Spleen (tissue), 11 donors: ENCODE data around the gene TAS2R10. TPM values are rescaled to one million over a fixed set of nuclear protein-coding genes. Genes with fewer than 3 reads are reported as not detected.

Source experiments
- DNase-seq: peaks from one replicate; pipeline ENCODE4 v3.0.0-alpha.2; 2020
- H3K27ac ChIP-seq, 8 donors: fragments of 200-600 bp; sonication (generic) in 7 of 8; 1 replicate in 4 of 8; 2 replicates in 4 of 8; pipeline versions ENCODE4 v1.5.0 to v1.8.0; 2016 to 2021; ENCODE audit warnings: inconsistent platforms in 4 of 8, mild to moderate bottlenecking in 4 of 8, moderate library complexity in 1 of 8
- H3K27me3 ChIP-seq, 7 donors: fragments of 200-600 bp; sonication (generic) in 6 of 7; replicated peaks in 1 of 7; 1 replicate in 4 of 7; 2 replicates in 3 of 7; pipeline versions ENCODE4 v1.5.0 to v1.8.0; 2016 to 2021; ENCODE audit warnings: inconsistent platforms in 3 of 7, mild to moderate bottlenecking in 1 of 7
- H3K36me3 ChIP-seq, 6 donors: fragments of 200-600 bp; sonication (generic) in 5 of 6; 1 replicate in 4 of 6; 2 replicates in 2 of 6; pipeline versions ENCODE4 v1.5.0 to v1.8.0; 2016 to 2021; ENCODE audit warnings: inconsistent platforms in 2 of 6
- H3K4me1 ChIP-seq, 6 donors: fragments of 200-600 bp; sonication (generic) in 5 of 6; 1 replicate in 3 of 6; 2 replicates in 3 of 6; pipeline versions ENCODE4 v1.5.0 to v1.8.0; 2016 to 2021; ENCODE audit warnings: inconsistent platforms in 3 of 6
- H3K4me3 ChIP-seq, 8 donors: fragments of 200-600 bp; sonication (generic) in 7 of 8; 1 replicate in 4 of 8; 2 replicates in 4 of 8; pipeline versions ENCODE4 v1.5.0 to v1.8.0; 2016 to 2021; ENCODE audit warnings: inconsistent platforms in 4 of 8, mild to moderate bottlenecking in 4 of 8, moderate library complexity in 2 of 8
- H3K9me3 ChIP-seq, 8 donors: fragments of 200-600 bp; sonication (generic) in 7 of 8; 1 replicate in 4 of 8; 2 replicates in 4 of 8; pipeline versions ENCODE4 v1.5.0 to v1.8.0; 2016 to 2021; ENCODE audit warnings: inconsistent platforms in 4 of 8
- POLR2A ChIP-seq, 3 donors: fragments of 450-650 bp; IDR thresholded peaks; one replicate each; pipeline ENCODE4 v1.5.1; 2017; ENCODE audit warnings: antibody characterized with exemption in 3 of 3, mild to moderate bottlenecking in 1 of 3
- POLR2AphosphoS5 ChIP-seq, 3 donors: sonication (generic); formaldehyde crosslinking; IDR thresholded peaks; one replicate each; pipeline ENCODE4 v1.5.1; 2017; ENCODE audit warnings: antibody characterized with exemption in 3 of 3
- WGBS, 5 donors: extraction: QIAGEN DNeasy Blood & Tissue Kit in 3 of 5; methylation state at CpG; one replicate each; pipeline versions ENCODE4 v1.1.5 to v1.1.7; 2013 to 2018; 5-methylcytosine and 5-hydroxymethylcytosine counted together
- intact Hi-C: fragments of 100-400 bp; cut with DNase I; formaldehyde crosslinking; loops from one replicate; pipeline ENCODE4 v1.15.0; 2023; ENCODE audit warnings: low total_unique reads
- polyA plus RNA-seq, 3 donors: library from polyadenylated mRNA; stranded (reverse); fragments of 200-250 nt; gene quantifications; one replicate each; pipeline ENCODE4 v1.2.1, GENCODE V29; 2013
- total RNA-seq, 7 donors: library from RNA; depleted of rRNA in 3 of 7; stranded (reverse); fragments of >200 nt in 3 of 7; fragmentation: NEBNext Ultra II Directional in 4 of 7; extraction: Animal tissue kit (Norgen Biotek cat#: 25700) in 4 of 7; gene quantifications; one replicate each; pipeline versions ENCODE4 v1.1.0 to v1.2.1, GENCODE V29; 2016 to 2021
- TF ChIP-seq, protein P1 (sequence below), 11 experiments: fragments of 200-600 bp in 7 of 11; fragments of 450-650 bp in 4 of 11; sonication (generic) in 4 of 11; IDR thresholded peaks in 8 of 11; conservative IDR thresholded peaks in 3 of 11; 1 replicate in 7 of 11; 2 replicates in 4 of 11; pipeline versions ENCODE4 v1.4.0 to v1.8.0; 2016 to 2021; ENCODE audit warnings: antibody characterized with exemption in 11 of 11, inconsistent platforms in 4 of 11, mild to moderate bottlenecking in 1 of 11
- donor health status: healthy with polysubstance abuse.
- donor health status: DM: no; HTN: no; CAD: no; lungs with moderate emphysema.
- donor health status: DM: no; HTN: no; CAD: no.
- donor health status: Bipolar disorder and iron deficiency.
- donor health status: healthy.
- donor health status: DM: no; HTN: no; CAD: no.
- donor health status: DM: yes; HTN: yes; CAD: no.

The TAS2R10 gene
- total and polyA plus RNA-seq, 10 donors = 0.11 to 3.9 (median 1.5) TPM; not detected in 1

DNA sequence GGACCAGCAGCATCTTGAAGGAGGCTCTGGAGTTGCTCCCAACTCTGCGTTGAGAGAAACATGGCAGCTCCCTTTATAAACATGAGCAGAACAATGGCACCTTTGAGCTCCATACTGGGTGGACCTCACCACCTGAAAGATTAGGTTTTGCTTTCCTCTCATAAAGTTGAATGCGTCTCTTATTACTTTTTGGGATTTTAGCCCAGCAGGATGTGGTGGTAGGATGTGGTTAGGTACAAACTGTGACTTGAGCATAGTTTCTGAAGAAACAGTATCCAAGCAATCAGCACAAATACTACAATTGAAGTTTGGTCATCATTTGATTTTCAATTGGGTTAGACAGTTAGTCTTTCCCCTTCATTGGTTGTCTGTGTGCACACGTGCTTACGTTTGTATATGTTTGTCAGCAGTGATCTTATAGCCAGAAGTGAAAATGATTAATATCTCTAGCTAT is 23.3 kb upstream of the TAS2R10 start, which contains the start of gene PRR4:
Gene PRR4 (minus strand): TSS at position 51 of the 454 bp plus-strand sequence. CDS start 38 bp downstream, at position 13.
- intact Hi-C loops = no loop called here
- H3K27ac ChIP-seq = no peak within 1 kb of the TSS

DNA sequence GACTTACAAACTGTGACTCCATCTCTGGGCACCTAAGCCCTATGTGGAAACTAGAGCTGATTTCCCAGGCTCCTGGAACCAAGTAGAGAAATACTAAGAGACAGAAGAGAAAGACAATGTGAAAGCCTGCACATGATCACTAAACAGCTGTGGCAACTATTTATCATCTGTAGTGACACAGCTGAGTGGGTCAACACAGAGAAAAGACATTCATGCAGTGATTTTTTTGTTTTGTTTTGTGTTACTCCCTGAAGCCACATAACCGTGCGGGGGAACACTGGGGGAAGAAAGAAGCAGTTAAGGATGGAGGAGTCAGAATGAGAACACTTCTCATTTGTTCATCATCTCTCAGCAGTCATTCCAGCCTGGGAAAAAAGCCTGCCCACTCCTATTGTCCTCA is 21.6 kb upstream of the TAS2R10 start:
- H3K27ac ChIP-seq = no peak overlapping the region
- WGBS, 5 donors = 41 to 70% (median 44%) methylated on average over 2 of the region's 2 CpGs
- H3K27me3 ChIP-seq = no peaks in the 10 kb centered on the region
- H3K36me3 ChIP-seq = peaks cover 0 to 48% (median 4%) of the 10 kb centered on the region in 6 donors
- no peaks in the 10 kb centered on the region for H3K9me3 ChIP-seq
- no peak for DNase-seq
- H3K4me3 ChIP-seq = no peak overlapping the region
- H3K4me1 ChIP-seq = no peaks in the 10 kb centered on the region
- TF ChIP-seq, protein P1, sequence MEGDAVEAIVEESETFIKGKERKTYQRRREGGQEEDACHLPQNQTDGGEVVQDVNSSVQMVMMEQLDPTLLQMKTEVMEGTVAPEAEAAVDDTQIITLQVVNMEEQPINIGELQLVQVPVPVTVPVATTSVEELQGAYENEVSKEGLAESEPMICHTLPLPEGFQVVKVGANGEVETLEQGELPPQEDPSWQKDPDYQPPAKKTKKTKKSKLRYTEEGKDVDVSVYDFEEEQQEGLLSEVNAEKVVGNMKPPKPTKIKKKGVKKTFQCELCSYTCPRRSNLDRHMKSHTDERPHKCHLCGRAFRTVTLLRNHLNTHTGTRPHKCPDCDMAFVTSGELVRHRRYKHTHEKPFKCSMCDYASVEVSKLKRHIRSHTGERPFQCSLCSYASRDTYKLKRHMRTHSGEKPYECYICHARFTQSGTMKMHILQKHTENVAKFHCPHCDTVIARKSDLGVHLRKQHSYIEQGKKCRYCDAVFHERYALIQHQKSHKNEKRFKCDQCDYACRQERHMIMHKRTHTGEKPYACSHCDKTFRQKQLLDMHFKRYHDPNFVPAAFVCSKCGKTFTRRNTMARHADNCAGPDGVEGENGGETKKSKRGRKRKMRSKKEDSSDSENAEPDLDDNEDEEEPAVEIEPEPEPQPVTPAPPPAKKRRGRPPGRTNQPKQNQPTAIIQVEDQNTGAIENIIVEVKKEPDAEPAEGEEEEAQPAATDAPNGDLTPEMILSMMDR (IDR thresholded peaks at IDR 0.05 in 8 of 11, conservative IDR thresholded peaks at IDR 0.05 in 3 of 11) = no peak
- TF ChIP-seq POLR2A (IDR thresholded peaks at IDR 0.05) (no peak), POLR2AphosphoS5 (IDR thresholded peaks at IDR 0.05) (no peak)
- intact Hi-C loops = no loop called here

More for the DNA sequence above, 23.3 kb upstream of the TAS2R10 start, which contains the start of gene PRR4:
- whole genome bisulfite sequencing, 5 donors = 62 to 82% (median 74%) methylated on average over 4 of the region's 4 CpGs
- Histone ChIP-seq H3K9me3 (no peaks in the 10 kb centered on the region), H3K4me3 (no peak within 1 kb of the TSS), H3K27me3 (no peaks in the 10 kb centered on the region), H3K4me1 (no peaks in the 10 kb centered on the region), H3K36me3 (peaks cover 0 to 45% (median 4%) of the 10 kb centered on the region in 6 donors)
- TF ChIP-seq POLR2A (IDR thresholded peaks at IDR 0.05) (no peak), POLR2AphosphoS5 (IDR thresholded peaks at IDR 0.05) (no peak)
- TF ChIP-seq, protein P1 (IDR thresholded peaks at IDR 0.05 in 8 of 11, conservative IDR thresholded peaks at IDR 0.05 in 3 of 11) = no peak
- no peak for DNase-seq

DNA sequence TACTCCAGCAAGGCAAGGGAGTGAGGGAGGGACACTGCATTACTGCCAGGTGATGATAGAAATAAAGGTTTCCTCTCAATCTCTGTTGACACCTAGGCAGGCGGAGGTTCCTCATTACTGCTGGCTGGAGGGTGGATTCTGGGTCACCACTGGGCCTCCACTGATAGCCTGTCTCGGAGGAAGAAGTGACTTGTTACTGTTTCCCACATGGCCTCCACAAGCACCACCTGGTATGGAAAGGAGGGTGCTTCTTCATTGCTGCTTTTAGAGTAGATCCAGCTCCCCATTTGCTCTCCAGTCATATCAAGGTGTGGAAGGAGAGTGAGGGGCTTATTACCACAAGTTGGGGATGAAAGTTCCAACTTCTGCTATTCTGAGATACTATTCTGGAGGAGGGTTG is 16.7 kb upstream of the TAS2R10 start:
- TF ChIP-seq POLR2A (IDR thresholded peaks at IDR 0.05) (no peak), POLR2AphosphoS5 (IDR thresholded peaks at IDR 0.05) (no peak)
- TF ChIP-seq, protein P1 (IDR thresholded peaks at IDR 0.05 in 8 of 11, conservative IDR thresholded peaks at IDR 0.05 in 3 of 11) = no peak
- intact Hi-C loops = no loop called here
- peaks cover 0 to 28% (median 3%) of the 10 kb centered on the region in 6 donors for H3K36me3 ChIP-seq
- no peaks in the 10 kb centered on the region for H3K27me3 ChIP-seq
- H3K9me3 ChIP-seq = no peaks in the 10 kb centered on the region
- no peak overlapping the region for H3K27ac ChIP-seq
- 68 to 98% (median 97%) methylated on average over 2 of the region's 2 CpGs for WGBS, 5 donors
- no peaks in the 10 kb centered on the region for H3K4me1 ChIP-seq
- DNase-seq = no peak
- H3K4me3 ChIP-seq = no peak overlapping the region

DNA sequence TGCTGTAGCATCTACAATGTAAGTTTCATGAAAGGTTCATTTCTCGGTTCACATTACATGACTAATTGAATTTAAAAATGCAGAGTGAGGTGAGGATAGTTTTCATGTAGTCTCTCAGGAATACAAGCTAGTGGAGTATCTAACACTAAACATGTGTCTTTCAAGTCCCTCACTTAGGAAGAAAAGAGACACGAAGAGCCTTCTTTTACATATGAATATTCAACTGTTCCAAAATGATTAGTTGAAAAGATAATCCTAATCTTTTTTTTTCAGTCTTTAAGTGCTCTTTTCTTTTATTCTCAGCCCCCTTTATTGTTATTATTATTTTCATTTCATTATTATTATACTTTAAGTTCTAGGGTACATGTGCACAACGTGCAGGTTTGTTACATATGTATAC is 12.3 kb upstream of the TAS2R10 start:
- intact Hi-C loops = no loop called here
- no peak for DNase-seq
- WGBS, 5 donors = 85 to 95% (median 88%) methylated on average over 3 of the region's 3 CpGs
- TF ChIP-seq POLR2AphosphoS5 (IDR thresholded peaks at IDR 0.05) = no peak
- TF ChIP-seq POLR2A (IDR thresholded peaks at IDR 0.05) = no peak
- TF ChIP-seq, protein P1 (IDR thresholded peaks at IDR 0.05 in 8 of 11, conservative IDR thresholded peaks at IDR 0.05 in 3 of 11) = no peak
- Histone ChIP-seq H3K27me3 (no peaks in the 10 kb centered on the region), H3K36me3 (peaks cover 0 to 9% (median 0%) of the 10 kb centered on the region in 6 donors), H3K9me3 (peaks cover 0 to 9% (median 3%) of the 10 kb centered on the region in 8 donors), H3K4me1 (no peaks in the 10 kb centered on the region), H3K27ac (no peak overlapping the region), H3K4me3 (no peak overlapping the region)
